Measurements from ENCODE around the gene PDPK1.
"Not testable (repeated sequence)": the region's sequence is repeated elsewhere in the genome, so short reads cannot be mapped to it uniquely, and the experiment has no call there.

The PDPK1 gene

GRCh38 chr16:2550283-2550878 is 12.6 kb downstream of the PDPK1 start:
- DNase-seq = not testable (repeated sequence)

GRCh38 chr16:2551420-2551889 is 13.6 kb downstream of the PDPK1 start:
- not testable (repeated sequence) for DNase-seq

DNA sequence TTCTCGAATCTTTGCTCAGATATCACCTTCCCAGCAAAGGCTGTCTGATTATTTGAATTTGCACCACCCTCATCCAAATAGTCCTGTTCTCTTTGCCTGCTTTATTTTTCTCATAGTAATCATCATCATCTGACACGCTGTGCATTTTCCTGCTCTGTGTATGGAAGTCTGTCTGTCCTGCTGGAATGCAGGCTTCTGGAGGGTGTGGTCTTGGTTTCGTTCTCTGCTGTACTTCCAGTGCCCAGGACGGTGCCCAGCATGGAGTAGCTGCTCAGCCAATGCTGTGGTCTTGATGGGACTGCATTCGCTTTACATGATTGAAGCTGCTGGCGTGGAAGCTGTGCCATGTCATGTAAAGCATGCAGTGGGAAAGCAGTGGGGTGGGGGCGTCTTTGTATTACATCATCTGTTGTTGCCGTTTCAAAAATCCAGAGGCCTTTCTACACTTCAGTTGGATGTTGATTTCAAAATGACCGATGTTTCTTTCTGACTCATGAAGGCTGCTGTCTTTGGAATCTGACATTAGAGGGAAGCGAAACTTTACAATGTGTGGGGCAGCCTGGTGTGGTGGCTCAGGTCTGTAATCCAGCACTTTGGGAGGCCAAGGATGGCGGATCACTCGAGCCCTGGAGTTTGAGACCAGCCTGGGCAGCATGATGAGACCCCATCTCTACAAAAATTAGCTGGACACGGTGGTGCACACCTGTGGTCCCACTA is 17.0 kb downstream of the PDPK1 start:
- not testable (repeated sequence) for DNase-seq

DNA sequence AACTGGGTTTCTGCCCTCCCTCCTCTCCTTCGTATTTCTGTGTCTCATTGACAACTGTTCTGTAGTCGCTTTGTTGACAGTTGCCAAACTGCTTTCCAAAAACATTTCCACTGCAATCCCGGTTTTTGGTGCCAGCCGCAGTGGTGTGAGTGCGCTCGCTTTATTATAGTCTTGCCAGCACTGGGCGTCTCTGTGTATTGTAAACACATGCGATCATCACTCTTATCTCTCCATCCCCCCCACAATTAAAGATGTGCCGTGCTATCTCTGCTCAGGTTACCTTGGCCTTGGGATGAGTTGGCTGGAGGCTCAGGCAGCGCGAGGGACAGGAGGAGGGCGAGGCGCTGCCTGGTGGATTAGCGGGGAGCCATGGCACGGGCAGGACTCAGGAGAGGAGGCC is 19.3 kb downstream of the PDPK1 start:
- not testable (repeated sequence) for DNase-seq

- DNase-seq = not testable (repeated sequence)
These were observed 22.4 kb downstream of the PDPK1 start for GRCh38 chr16:2560131-2560797.

GRCh38 chr16:2560798-2561133 is 22.9 kb downstream of the PDPK1 start:
- DNase-seq = not testable (repeated sequence)

- not testable (repeated sequence) for DNase-seq
These were observed 29.7 kb downstream of the PDPK1 start for GRCh38 chr16:2567506-2567905.

DNA sequence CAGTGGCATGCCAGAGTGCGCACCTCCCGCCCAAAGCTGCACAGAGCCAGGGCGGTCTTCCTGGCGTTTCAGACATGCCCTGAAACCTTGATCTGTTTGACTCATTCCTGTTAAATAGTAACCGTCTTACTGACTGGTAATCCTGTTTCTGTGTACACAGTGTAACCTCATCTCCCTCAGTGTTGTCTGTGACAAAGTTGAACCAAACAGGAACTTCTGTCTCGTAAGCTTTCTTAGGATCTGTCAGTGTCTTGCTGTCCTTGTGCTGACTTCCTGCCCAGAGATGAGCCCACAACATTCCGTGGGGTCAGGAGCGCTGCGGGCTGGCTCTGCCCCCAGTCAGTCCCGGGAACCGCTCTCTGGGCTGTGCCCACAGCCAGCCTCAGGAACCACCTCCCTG is 30.8 kb downstream of the PDPK1 start:
- not testable (repeated sequence) for DNase-seq

DNA sequence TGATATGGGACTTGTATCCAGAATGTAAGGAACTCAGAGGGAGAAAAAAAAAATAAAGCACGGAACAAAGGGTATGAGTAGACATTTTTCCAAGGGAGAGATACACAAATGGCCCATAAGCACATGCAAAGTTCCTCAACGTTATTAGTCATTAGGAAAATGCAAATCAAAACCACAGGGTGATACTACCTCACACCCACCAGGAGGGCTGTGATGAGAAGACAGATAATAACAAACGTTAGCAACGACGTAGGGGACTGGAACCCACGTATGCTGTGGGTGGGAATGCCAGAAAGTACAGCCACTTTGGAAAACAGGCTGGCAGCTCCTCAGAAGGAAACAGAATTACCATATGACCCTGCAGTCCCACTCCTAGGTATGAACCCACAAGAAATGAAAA is 34.9 kb downstream of the PDPK1 start:
- DNase-seq = not testable (repeated sequence)

GRCh38 chr16:2575839-2576238 is 38.0 kb downstream of the PDPK1 start:
- DNase-seq = not testable (repeated sequence)

DNA sequence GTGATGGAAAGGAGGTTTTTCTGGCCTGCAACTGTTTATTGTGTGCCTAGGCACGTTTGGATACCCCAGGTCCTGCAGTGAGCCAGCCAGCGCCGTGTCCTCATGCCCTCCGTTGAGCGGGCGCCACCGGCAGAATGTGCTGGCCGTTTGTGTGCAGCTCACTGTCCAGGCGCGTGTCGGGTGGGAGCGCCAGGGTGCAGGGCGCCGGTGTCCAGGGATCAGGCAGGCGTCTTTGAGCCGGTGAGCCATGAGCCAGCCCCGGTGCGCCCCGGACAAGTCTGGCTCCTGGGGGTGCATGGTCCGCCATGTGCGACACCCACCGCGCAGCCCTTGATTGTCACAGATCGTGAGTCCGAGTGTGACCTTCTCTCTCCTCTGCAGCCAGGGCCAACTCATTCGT is 39.2 kb downstream of the PDPK1 start:
- not testable (repeated sequence) for DNase-seq

DNA sequence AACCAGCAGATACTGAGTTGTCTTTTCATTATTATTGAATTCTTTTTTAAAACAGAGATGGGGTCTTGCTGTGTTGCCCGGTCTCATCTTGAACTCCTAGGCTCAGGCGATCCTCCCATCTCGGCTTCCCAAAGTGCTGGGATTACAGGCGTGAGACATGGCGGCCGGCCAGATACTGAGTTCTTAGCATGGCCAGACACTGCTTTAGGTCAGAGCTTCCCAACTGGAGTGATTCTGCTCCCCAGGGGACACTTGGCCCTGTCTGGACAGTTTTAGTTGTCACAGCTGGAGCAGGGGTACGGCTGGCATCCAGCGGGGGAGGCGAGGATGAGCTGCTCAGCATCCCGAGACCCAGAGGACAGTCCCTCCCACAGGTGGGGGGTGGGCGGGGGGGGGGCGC is 41.1 kb downstream of the PDPK1 start:
- DNase-seq = not testable (repeated sequence)

DNA sequence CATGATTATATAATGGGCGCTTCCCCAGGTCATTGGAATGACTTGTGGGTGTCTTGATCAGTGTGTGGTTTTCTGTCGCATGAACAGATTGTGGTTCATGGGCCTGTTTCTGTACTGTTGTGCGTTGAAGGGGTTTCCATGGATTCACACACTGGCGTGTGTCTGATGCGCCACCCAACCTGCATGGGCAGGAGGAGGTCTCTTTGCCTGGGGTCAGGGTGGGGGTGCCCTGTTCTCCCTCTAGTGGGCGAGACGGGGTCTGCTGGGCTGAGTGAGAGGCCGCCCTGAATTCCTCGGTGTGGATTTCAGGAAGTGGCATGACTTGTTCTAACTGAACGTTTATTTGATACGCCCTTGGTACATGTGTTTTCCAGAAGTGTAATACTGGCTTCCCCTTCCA is 42.3 kb downstream of the PDPK1 start:
- DNase-seq = not testable (repeated sequence)

GRCh38 chr16:2580818-2581217 is 43.0 kb downstream of the PDPK1 start:
- not testable (repeated sequence) for DNase-seq

GRCh38 chr16:2584729-2585650 is 47.2 kb downstream of the PDPK1 start:
- DNase-seq = peak; percentile 3

DNA sequence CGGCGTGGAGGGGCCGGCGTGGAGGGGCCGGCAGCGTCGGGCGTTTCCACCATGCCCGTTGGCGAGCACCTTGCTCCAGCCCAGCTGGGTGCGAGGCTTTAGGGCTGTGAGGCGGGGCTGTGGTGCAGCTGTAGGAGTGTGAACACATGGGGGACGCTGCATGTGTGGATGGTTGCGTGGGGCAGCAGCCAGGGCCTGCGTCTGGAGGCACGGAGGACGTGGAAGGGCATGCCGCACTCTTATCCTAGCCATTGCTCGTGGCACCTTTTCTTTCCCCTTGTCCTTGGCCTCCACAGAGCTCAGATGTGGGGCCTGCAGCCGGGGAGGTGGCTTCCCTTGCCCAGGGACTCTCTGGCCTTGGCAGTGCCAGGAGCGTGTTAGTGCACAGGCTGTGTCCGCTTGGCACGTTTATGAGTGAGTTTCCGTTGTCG is 47.8 kb downstream of the PDPK1 start:
- DNase-seq = no peak

DNA sequence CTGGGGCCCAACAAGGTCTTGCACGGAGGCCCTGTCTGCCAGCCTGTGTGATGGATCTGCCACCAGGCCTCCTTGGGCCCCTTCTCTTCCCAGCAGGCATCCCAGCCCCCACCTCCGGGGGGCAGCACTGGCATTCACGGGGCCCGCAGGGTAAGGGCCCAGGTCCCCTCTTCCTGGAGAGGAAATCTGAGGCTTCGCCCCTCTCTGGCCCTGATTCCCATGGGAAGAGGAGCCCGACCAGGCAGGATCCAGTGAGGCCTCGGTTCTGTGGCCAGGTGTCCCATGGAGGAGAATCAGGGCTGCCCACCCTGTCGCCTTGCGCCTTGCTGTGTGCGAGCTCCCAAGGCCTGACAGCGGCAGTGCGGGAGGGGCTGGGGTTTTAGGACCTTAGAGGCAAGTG is 48.4 kb downstream of the PDPK1 start:
- no peak for DNase-seq

DNA sequence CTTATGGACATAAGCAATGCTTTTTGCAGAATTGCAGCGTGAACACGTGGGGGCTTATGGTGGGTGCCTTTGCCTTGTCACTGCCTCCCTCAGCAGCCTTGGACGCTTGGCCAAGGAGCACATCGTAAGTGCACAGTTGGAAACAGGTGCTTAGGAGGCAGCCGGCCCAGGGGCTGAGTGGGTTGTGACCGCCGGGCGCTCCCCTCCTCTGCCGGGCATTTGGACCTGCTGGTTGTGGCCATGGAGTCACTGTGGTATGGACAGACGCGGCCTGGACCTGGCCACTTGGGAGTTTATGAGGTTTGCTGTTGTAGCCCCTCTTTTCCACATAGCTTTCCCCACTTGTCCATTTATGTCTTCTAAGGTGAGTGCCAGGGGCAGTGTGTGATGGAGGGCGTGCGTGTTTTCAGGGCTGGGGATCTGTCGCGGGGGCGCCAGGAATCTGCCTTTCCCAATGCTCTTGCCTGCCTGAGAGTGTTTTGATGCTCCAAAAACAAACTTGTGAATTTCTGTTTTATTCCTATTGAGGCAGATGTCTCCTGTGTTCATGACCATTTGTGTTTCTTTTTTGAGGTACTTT is 49.2 kb downstream of the PDPK1 start:
- no peak for DNase-seq

DNA sequence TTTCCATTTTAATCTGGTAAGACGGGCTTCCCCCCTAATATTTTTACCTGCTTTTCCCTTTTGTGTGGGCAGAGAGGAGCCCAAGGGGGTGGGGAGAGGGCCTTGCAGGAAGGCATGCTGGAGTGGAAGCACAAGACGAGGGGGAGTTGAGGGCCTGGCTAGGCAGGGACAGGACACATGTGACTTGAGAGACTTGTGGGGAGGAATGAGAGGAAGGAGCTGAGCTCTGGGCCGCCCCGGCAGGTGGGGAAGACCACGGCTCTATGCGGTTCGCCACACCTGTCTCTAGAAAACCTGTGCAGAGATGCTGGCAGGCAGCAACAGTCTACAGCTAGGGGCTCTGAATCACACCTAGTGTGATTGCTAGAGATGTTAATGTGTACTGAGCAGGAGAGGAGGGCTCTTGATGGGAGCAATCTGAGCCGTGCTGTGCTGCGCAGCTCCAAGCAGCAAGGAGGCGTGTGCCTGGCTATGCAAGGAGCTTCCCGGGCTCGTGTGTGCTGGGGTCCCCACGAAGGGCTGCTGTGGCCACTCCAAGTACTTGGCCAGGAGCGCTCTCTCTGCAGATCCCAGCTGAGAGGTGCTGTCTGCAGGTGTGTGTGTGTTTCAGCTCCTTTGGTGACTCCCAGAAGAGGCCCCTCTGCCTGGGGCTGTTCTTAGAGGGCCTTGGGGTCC is 50.2 kb downstream of the PDPK1 start:
- DNase-seq = no peak

DNA sequence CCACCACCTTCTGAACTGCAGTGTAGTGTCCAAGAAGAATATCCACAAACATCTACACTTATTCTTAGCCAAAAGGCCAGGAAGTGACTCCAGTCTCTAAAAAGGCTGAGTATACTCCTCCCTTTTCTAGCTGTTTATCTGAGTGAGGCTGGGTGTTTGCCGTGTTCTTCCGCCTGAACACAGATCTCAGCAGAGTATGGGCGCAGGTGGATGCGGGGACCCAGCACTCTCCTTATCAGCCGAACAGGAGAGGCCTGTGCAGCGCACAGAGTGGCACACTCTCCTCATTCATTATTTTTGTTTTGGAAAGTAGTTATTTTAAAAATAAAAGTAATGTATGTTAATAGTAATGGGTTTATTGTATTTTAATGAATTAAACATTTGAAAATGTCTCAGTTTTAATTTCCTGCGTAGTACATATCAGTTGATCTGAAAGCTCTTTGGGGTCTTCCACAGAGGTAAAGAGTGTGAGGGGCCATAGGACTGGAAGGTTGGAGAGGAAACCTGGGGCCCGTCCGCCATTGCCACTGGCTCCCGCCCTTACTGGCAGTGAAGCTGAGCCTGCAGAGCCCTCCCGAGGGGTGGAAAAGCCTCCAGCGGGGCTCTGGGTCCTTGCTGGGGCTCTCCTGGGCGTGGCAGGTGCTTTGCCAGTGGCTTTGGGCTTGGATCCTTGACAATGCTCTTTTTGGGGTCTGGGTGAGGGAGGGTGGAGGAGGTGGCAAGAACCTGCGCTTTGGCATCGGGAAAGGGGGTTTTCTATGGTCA is 53.8 kb downstream of the PDPK1 start:
- DNase-seq = no peak

DNA sequence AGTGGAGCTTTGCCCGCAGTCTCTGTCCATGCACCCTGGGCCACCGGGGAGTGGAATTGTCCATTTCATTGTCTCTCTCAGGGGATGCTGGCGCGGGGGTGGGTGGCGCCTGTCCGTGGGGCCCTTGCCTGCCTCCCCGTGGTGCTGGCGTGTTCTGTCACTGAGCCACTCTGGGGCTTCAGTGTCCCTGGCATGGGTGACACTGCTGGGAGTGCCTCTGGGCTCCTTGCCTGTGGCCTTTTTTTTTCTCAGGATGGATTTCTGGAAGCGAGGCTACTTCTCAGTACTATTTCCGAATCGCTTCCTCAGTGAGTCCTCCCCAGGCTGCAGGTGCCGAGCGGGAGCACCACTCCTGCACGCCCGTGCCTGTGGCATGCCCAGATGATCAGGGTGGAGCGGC is 55.0 kb downstream of the PDPK1 start:
- no peak for DNase-seq

Measured in midbrain (tissue), 1 donor.